OCI-LY1 (cell line): ENCODE measurements around the gene CUTA.

ENCODE experiments used
- CTCF ChIP-seq: fragments of 200-600 bp; sonication (generic), shearing (Covaris generic); IDR thresholded peaks from 2 replicates; pipeline ENCODE4 v1.5.1; 2017; ENCODE audit warnings: mild to moderate bottlenecking, antibody characterized with exemption, low read length, moderate library complexity, mixed read lengths
- EZH2 ChIP-seq: fragments of 200-600 bp; sonication (generic), shearing (Covaris generic); IDR thresholded peaks from 2 replicates; pipeline ENCODE4 v1.8.0; 2017; ENCODE audit warnings: borderline replicate concordance, mixed run types, mild to moderate bottlenecking, antibody characterized with exemption, low read length, moderate library complexity, mixed read lengths

- TF ChIP-seq CTCF (no peak), EZH2 (no peak)
Measured at GRCh38 chr6:33441457-33441856, 23.6 kb upstream of the CUTA start.
